Sigmoid colon (tissue), 7 donors: ENCODE data around the gene ABI3BP. TPM values are rescaled to one million over a fixed set of nuclear protein-coding genes. Genes with fewer than 3 reads are reported as not detected.

Experiments
- DNase-seq: peaks from one replicate; pipeline ENCODE4 v3.0.0-alpha.2; 2019
- H3K27ac ChIP-seq, 4 donors: fragments of 200-600 bp; sonication (generic); one replicate each; pipeline ENCODE4 v1.5.1; 2016 to 2019; ENCODE audit warnings: mild to moderate bottlenecking in 1 of 4
- H3K27me3 ChIP-seq, 3 donors: fragments of 200-600 bp; sonication (generic); one replicate each; pipeline ENCODE4 v1.5.1; 2019; ENCODE audit warnings: mild to moderate bottlenecking in 1 of 3
- H3K36me3 ChIP-seq, 4 donors: fragments of 200-600 bp; sonication (generic); one replicate each; pipeline ENCODE4 v1.5.1; 2016 to 2019
- H3K4me1 ChIP-seq, 4 donors: fragments of 200-600 bp; sonication (generic); one replicate each; pipeline ENCODE4 v1.5.1; 2017 to 2019
- H3K4me3 ChIP-seq, 4 donors: fragments of 200-600 bp; sonication (generic); one replicate each; pipeline ENCODE4 v1.5.1; 2017 to 2019; ENCODE audit warnings: mild to moderate bottlenecking in 2 of 4, moderate library complexity in 1 of 4
- H3K9me3 ChIP-seq, 4 donors: fragments of 200-600 bp in 3 of 4; sonication (generic) in 3 of 4; one replicate each; pipeline versions ENCODE4 v1.5.1 to v1.6.1; 2013 to 2019
- CTCF ChIP-seq, 4 experiments: fragments of 450-650 bp in 3 of 4; fragments of 200-600 bp in 1 of 4; IDR thresholded peaks; one replicate each; pipeline ENCODE4 v1.5.1; 2016 to 2019; ENCODE audit warnings: antibody characterized with exemption in 4 of 4, mild to moderate bottlenecking in 3 of 4, moderate library complexity in 2 of 4
- EP300 ChIP-seq, 4 donors: sonication (generic); formaldehyde crosslinking; IDR thresholded peaks; one replicate each; pipeline ENCODE4 v1.6.1; 2017; ENCODE audit warnings: antibody characterized with exemption in 4 of 4
- POLR2A ChIP-seq, 2 donors: fragments of 450-650 bp; IDR thresholded peaks; one replicate each; pipeline ENCODE4 v1.6.1; 2016; ENCODE audit warnings: antibody characterized with exemption in 2 of 2, mild to moderate bottlenecking in 2 of 2, moderate library complexity in 2 of 2
- POLR2AphosphoS5 ChIP-seq, 4 donors: sonication (generic); formaldehyde crosslinking; IDR thresholded peaks; one replicate each; pipeline ENCODE4 v1.6.1; 2017; ENCODE audit warnings: antibody characterized with exemption in 4 of 4
- WGBS, 2 donors: extraction: QIAGEN DNeasy Blood & Tissue Kit; methylation state at CpG; one replicate each; pipeline ENCODE4 v1.1.7; 2013; 5-methylcytosine and 5-hydroxymethylcytosine counted together
- intact Hi-C: fragments of 100-400 bp; cut with DNase I; formaldehyde crosslinking; loops from one replicate; pipeline ENCODE4 v1.15.1; 2023
- polyA plus RNA-seq, 3 donors: library from polyadenylated mRNA; stranded (reverse); fragments of 200-250 nt; gene quantifications; one replicate each; pipeline ENCODE4 v1.2.3, GENCODE V29; 2013
- total RNA-seq, 4 donors: library from RNA; depleted of rRNA; stranded (reverse); fragments of >200 nt; gene quantifications; one replicate each; pipeline ENCODE4 v1.1.0, GENCODE V29; 2016
- donor health status: healthy with polysubstance abuse.
- donor health status: Bipolar disorder and iron deficiency.
- donor health status: healthy.

ABI3BP gene
- total and polyA plus RNA-seq, 7 donors = 1.2 to 177 (median 30.4) TPM

GRCh38 chr3:100780071-100780622 is 213.1 kb downstream of the ABI3BP start:
- no peak for DNase-seq
- Histone ChIP-seq H3K36me3 (peaks cover 0 to 28% (median 0%) of the 10 kb centered on the region in 4 donors), H3K27ac (no peak overlapping the region), H3K27me3 (no peaks in the 10 kb centered on the region), H3K4me3 (no peak overlapping the region), H3K4me1 (peaks cover 0 to 8% (median 6%) of the 10 kb centered on the region in 4 donors), H3K9me3 (no peaks in the 10 kb centered on the region)
- 72 to 78% methylated on average over 2 of the region's 2 CpGs for WGBS, 2 donors
- TF ChIP-seq EP300 (IDR thresholded peaks at IDR 0.05) = no peak
- no peak for TF ChIP-seq POLR2AphosphoS5 (IDR thresholded peaks at IDR 0.05)
- TF ChIP-seq CTCF (IDR thresholded peaks at IDR 0.05) = no peak
- TF ChIP-seq POLR2A (IDR thresholded peaks at IDR 0.05) = no peak
- intact Hi-C loops = no loop called here

GRCh38 chr3:100779480-100779879 is 213.7 kb downstream of the ABI3BP start:
- no peak for DNase-seq
- intact Hi-C loops = no loop called here
- TF ChIP-seq EP300 (IDR thresholded peaks at IDR 0.05) = no peak
- no peak for TF ChIP-seq POLR2A (IDR thresholded peaks at IDR 0.05)
- TF ChIP-seq CTCF (IDR thresholded peaks at IDR 0.05) = no peak
- no peak for TF ChIP-seq POLR2AphosphoS5 (IDR thresholded peaks at IDR 0.05)
- Histone ChIP-seq H3K4me1 (peaks cover 0 to 8% (median 6%) of the 10 kb centered on the region in 4 donors), H3K27me3 (no peaks in the 10 kb centered on the region), H3K9me3 (no peaks in the 10 kb centered on the region), H3K27ac (no peak overlapping the region), H3K36me3 (peaks cover 0 to 26% (median 0%) of the 10 kb centered on the region in 4 donors), H3K4me3 (no peak overlapping the region)

GRCh38 chr3:100777271-100777670 is 215.9 kb downstream of the ABI3BP start:
- intact Hi-C loops = no loop called here
- peaks cover 0 to 5% (median 0%) of the 10 kb centered on the region in 4 donors for H3K4me1 ChIP-seq
- TF ChIP-seq EP300 (IDR thresholded peaks at IDR 0.05) (no peak), POLR2AphosphoS5 (IDR thresholded peaks at IDR 0.05) (no peak), CTCF (IDR thresholded peaks at IDR 0.05) (no peak), POLR2A (IDR thresholded peaks at IDR 0.05) (no peak)
- H3K27me3 ChIP-seq = no peaks in the 10 kb centered on the region
- H3K36me3 ChIP-seq = peaks cover 0 to 38% (median 0%) of the 10 kb centered on the region in 4 donors
- H3K27ac ChIP-seq = no peak overlapping the region
- no peak overlapping the region for H3K4me3 ChIP-seq
- no peak for DNase-seq
- H3K9me3 ChIP-seq = no peaks in the 10 kb centered on the region

GRCh38 chr3:100776746-100777145 is 216.5 kb downstream of the ABI3BP start:
- Histone ChIP-seq H3K4me1 (no peaks in the 10 kb centered on the region), H3K4me3 (no peak overlapping the region), H3K36me3 (peaks cover 0 to 38% (median 0%) of the 10 kb centered on the region in 4 donors), H3K27ac (no peak overlapping the region), H3K27me3 (no peaks in the 10 kb centered on the region), H3K9me3 (no peaks in the 10 kb centered on the region)
- no peak for DNase-seq
- 83% methylated on average over 2 of the region's 2 CpGs for WGBS, 2 donors
- intact Hi-C loops = no loop called here
- TF ChIP-seq CTCF (IDR thresholded peaks at IDR 0.05) (no peak), EP300 (IDR thresholded peaks at IDR 0.05) (no peak), POLR2A (IDR thresholded peaks at IDR 0.05) (no peak), POLR2AphosphoS5 (IDR thresholded peaks at IDR 0.05) (no peak)
